ENCODE data around the gene GAB1. TPM values are rescaled to one million over a fixed set of nuclear protein-coding genes. Genes with fewer than 3 reads are reported as not detected.

The GAB1 gene
- total and polyA plus RNA-seq, 2 of the 13 experiments (the other 11 are each of a cell fraction or from before 2014, with no cell fraction given), result 8.7 to 14.7 TPM

GRCh38 chr4:143336781-143337599 lies at the start of gene GAB1 (continued):
- no peak for TF ChIP-seq ETV5 (CRISPR knock-in tag; IDR thresholded peaks at IDR 0.05; ENCODE audit: borderline replicate concordance)
- TF ChIP-seq RARG (CRISPR knock-in tag; IDR thresholded peaks at IDR 0.05; ENCODE audit: low read depth), result no peak
- no peak for TF ChIP-seq TMF1 (CRISPR knock-in tag; IDR thresholded peaks at IDR 0.05; ENCODE audit: low read depth)
- peak; percentile 94 for TF ChIP-seq ZNF777 (CRISPR knock-in tag; IDR thresholded peaks at IDR 0.05)
- TF ChIP-seq SRF (IDR thresholded peaks at IDR 0.05; ENCODE audit: low read depth, low read length), result no peak
- TF ChIP-seq ZNF33A (CRISPR knock-in tag; IDR thresholded peaks at IDR 0.05; ENCODE audit: borderline replicate concordance), result peak; percentile 8; the same call in 1 of the 2 replicates
- TF ChIP-seq MLX (CRISPR knock-in tag; IDR thresholded peaks at IDR 0.05), result no peak
- no peak for TF ChIP-seq ZNF75D (CRISPR knock-in tag; IDR thresholded peaks at IDR 0.05; ENCODE audit: borderline replicate concordance)
- no peak for TF ChIP-seq NCOR1 (IDR thresholded peaks at IDR 0.05; ENCODE audit: borderline replicate concordance, low read length)
- TF ChIP-seq ZNF644 (CRISPR knock-in tag; IDR thresholded peaks at IDR 0.05; ENCODE audit: low read depth), result no peak
- TF ChIP-seq ZBTB39 (CRISPR knock-in tag; IDR thresholded peaks at IDR 0.05), result 0 out of 2 replicates have a peak, but pooled peaks have one; percentile 10
- no peak for TF ChIP-seq ZNF562 (CRISPR knock-in tag; IDR thresholded peaks at IDR 0.05; ENCODE audit: borderline replicate concordance)
- TF ChIP-seq ISL2 (CRISPR knock-in tag; IDR thresholded peaks at IDR 0.05), result peak; percentile 22; the same call in 1 of the 2 replicates
- no peak for TF ChIP-seq ZNF101 (CRISPR knock-in tag; IDR thresholded peaks at IDR 0.05; ENCODE audit: borderline replicate concordance, low read depth)
- no peak for TF ChIP-seq ZXDC (CRISPR knock-in tag; IDR thresholded peaks at IDR 0.05)
- TF ChIP-seq NR2F1 (CRISPR knock-in tag; IDR thresholded peaks at IDR 0.05), result no peak
- peak; percentile 62; the same call in 1 of the 2 replicates for TF ChIP-seq SALL2 (CRISPR knock-in tag; IDR thresholded peaks at IDR 0.05)
- TF ChIP-seq MED13 (CRISPR knock-in tag; IDR thresholded peaks at IDR 0.05), result no peak
- 0 out of 2 replicates have a peak, but pooled peaks have one; percentile 36 for TF ChIP-seq FLYWCH1 (CRISPR knock-in tag; IDR thresholded peaks at IDR 0.05)
- TF ChIP-seq SRSF9 (IDR thresholded peaks at IDR 0.05; ENCODE audit: borderline replicate concordance, insufficient read depth, low read depth, low read length, poor library complexity, severe bottlenecking), result no peak
- TF ChIP-seq PHF5A (CRISPR knock-in tag; IDR thresholded peaks at IDR 0.05; ENCODE audit: low read depth, unreplicated experiment), result no peak
